Upper lobe of right lung (tissue), 1 donor: Measurements from ENCODE around the gene LGALS3BP. TPM values are rescaled to one million over a fixed set of nuclear protein-coding genes. Genes with fewer than 3 reads are reported as not detected.

Experiments used
- ATAC-seq: fragments of 200-7000 bp; cut with Tn5 transposase; one replicate; pipeline ENCODE4 v1.9.1; 2020; ENCODE audit warnings: mild to moderate bottlenecking, moderate library complexity
- DNase-seq: peaks from one replicate; pipeline ENCODE4 v3.0.0-alpha.2; 2020
- H3K27ac ChIP-seq: fragments of 200-600 bp; one replicate; pipeline ENCODE4 v1.8.0; 2022
- H3K27me3 ChIP-seq: fragments of 200-600 bp; one replicate; pipeline ENCODE4 v1.8.0; 2022; ENCODE audit warnings: mild to moderate bottlenecking
- H3K36me3 ChIP-seq: fragments of 200-600 bp; one replicate; pipeline ENCODE4 v1.8.0; 2022
- H3K4me1 ChIP-seq: fragments of 200-600 bp; one replicate; pipeline ENCODE4 v1.8.0; 2022
- H3K4me3 ChIP-seq: fragments of 200-600 bp; one replicate; pipeline ENCODE4 v1.8.0; 2022; ENCODE audit warnings: mild to moderate bottlenecking
- H3K9me3 ChIP-seq: fragments of 200-600 bp; one replicate; pipeline ENCODE4 v1.8.0; 2022
- CTCF ChIP-seq: fragments of 200-600 bp; IDR thresholded peaks from one replicate; pipeline ENCODE4 v1.8.0; 2022; ENCODE audit warnings: antibody characterized with exemption
- intact Hi-C: fragments of 100-400 bp; cut with DNase I; formaldehyde crosslinking; loops from one replicate; pipeline ENCODE4 v1.11.0; 2022
- total RNA-seq: library from RNA; stranded (reverse); fragmentation: NEBNext Ultra II Directional; extraction: Animal tissue kit (Norgen Biotek cat#: 25700); gene quantifications from one replicate; pipeline ENCODE4 v1.2.1, GENCODE V29; 2021
- donor health status: DM: no; HTN: yes; CAD: no; lungs with severe emphysema.

Gene LGALS3BP
- total RNA-seq, 1 donor from 2014 or later, result 405 TPM

- ATAC-seq (peak; percentile 71), DNase-seq (peak; percentile 85)
- peak; percentile 90 for TF ChIP-seq CTCF
- Histone ChIP-seq H3K4me1 (peaks cover 12% of the 10 kb centered on the region), H3K36me3 (no peaks in the 10 kb centered on the region), H3K4me3 (no peak overlapping the region), H3K27ac (no peak overlapping the region), H3K27me3 (no peaks in the 10 kb centered on the region), H3K9me3 (no peaks in the 10 kb centered on the region)
- intact Hi-C loops, result loop anchor here (5.0 kb wide), 1 partner anchor 109 kb away; no protein-coding TSS in a partner anchor
Measured at GRCh38 chr17:78970834-78971755, 8.6 kb downstream of the LGALS3BP start.

GRCh38 chr17:78969865-78970264 lies 9.9 kb downstream of the LGALS3BP start:
- H3K36me3 ChIP-seq, result no peaks in the 10 kb centered on the region
- no peak overlapping the region for H3K4me3 ChIP-seq
- no peak for TF ChIP-seq CTCF
- intact Hi-C loops, result loop anchor here (5.0 kb wide), 1 partner anchor 108 kb away; no protein-coding TSS in a partner anchor
- no peaks in the 10 kb centered on the region for H3K9me3 ChIP-seq
- DNase-seq (no peak), ATAC-seq (no peak)
- H3K4me1 ChIP-seq, result peaks cover 5% of the 10 kb centered on the region
- H3K27ac ChIP-seq, result no peak overlapping the region
- no peaks in the 10 kb centered on the region for H3K27me3 ChIP-seq

GRCh38 chr17:78967782-78968362 lies 11.9 kb downstream of the LGALS3BP start:
- no peak overlapping the region for H3K27ac ChIP-seq
- H3K4me1 ChIP-seq, result no peaks in the 10 kb centered on the region
- intact Hi-C loops, result no loop called here
- no peak for DNase-seq
- ATAC-seq, result no peak
- no peak overlapping the region for H3K4me3 ChIP-seq
- H3K36me3 ChIP-seq, result no peaks in the 10 kb centered on the region
- no peaks in the 10 kb centered on the region for H3K27me3 ChIP-seq
- H3K9me3 ChIP-seq, result no peaks in the 10 kb centered on the region
- TF ChIP-seq CTCF, result no peak

GRCh38 chr17:78966910-78967600 lies 12.7 kb downstream of the LGALS3BP start:
- Histone ChIP-seq H3K9me3 (no peaks in the 10 kb centered on the region), H3K4me3 (no peak overlapping the region), H3K36me3 (no peaks in the 10 kb centered on the region), H3K27me3 (no peaks in the 10 kb centered on the region), H3K27ac (no peak overlapping the region), H3K4me1 (no peaks in the 10 kb centered on the region)
- TF ChIP-seq CTCF, result no peak
- intact Hi-C loops, result no loop called here
- DNase-seq, result no peak
- ATAC-seq, result no peak

- no peaks in the 10 kb centered on the region for H3K36me3 ChIP-seq
- H3K27ac ChIP-seq, result no peak overlapping the region
- no peaks in the 10 kb centered on the region for H3K9me3 ChIP-seq
- intact Hi-C loops, result no loop called here
- ATAC-seq (no peak), DNase-seq (no peak)
- H3K4me1 ChIP-seq, result peaks cover 2% of the 10 kb centered on the region
- no peaks in the 10 kb centered on the region for H3K27me3 ChIP-seq
- no peak overlapping the region for H3K4me3 ChIP-seq
- TF ChIP-seq CTCF, result no peak
Measured at GRCh38 chr17:78966123-78966813, 13.5 kb downstream of the LGALS3BP start.
